Measurements from ENCODE around the gene MAP4K3. TPM values are rescaled to one million over a fixed set of nuclear protein-coding genes. Genes with fewer than 3 reads are reported as not detected.

MAP4K3 gene
- polyA plus RNA-seq, 1 experiment, result 45.5 TPM

DNA sequence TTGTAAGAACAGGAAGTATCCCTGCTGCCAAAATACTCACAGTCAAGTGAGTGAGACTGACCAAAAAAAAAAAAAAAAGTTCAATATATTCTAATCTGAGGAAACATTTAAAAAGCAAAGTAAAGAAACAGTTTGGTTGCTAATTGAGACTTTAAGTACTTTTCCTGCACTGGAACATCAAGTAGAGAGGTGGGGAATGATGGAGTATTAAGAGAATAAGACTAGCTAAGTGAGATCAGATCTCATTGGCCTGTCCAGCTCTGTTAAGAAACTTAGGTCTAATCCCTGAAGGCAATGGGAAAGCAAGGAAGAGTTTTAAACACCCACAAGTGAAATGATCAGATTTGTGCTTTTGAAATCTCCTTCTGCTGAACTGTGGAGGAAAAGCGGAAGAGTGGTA is 27.8 kb upstream of the MAP4K3 start:
- ChIA-PET POLR2A (no interaction called here), CTCF (interaction anchor here (1.0 kb wide), 1 partner anchor 12 kb away, joined by 5 read pairs; no protein-coding TSS in a partner anchor)
- Histone ChIP-seq H3K4me3 (ENCODE audit: low read depth, low read length) (no peak overlapping the region), H3K36me3 (ENCODE audit: control insufficient read depth, insufficient read depth, low read length) (no peaks in the 10 kb centered on the region), H3K27me3 (ENCODE audit: control insufficient read depth, insufficient read depth, low read length) (no peaks in the 10 kb centered on the region)
- no peak for DNase-seq (ENCODE audit: low read depth)
- TF ChIP-seq, protein P1, sequence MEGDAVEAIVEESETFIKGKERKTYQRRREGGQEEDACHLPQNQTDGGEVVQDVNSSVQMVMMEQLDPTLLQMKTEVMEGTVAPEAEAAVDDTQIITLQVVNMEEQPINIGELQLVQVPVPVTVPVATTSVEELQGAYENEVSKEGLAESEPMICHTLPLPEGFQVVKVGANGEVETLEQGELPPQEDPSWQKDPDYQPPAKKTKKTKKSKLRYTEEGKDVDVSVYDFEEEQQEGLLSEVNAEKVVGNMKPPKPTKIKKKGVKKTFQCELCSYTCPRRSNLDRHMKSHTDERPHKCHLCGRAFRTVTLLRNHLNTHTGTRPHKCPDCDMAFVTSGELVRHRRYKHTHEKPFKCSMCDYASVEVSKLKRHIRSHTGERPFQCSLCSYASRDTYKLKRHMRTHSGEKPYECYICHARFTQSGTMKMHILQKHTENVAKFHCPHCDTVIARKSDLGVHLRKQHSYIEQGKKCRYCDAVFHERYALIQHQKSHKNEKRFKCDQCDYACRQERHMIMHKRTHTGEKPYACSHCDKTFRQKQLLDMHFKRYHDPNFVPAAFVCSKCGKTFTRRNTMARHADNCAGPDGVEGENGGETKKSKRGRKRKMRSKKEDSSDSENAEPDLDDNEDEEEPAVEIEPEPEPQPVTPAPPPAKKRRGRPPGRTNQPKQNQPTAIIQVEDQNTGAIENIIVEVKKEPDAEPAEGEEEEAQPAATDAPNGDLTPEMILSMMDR (IDR thresholded peaks at IDR 0.05; ENCODE audit: insufficient read depth, low read depth, low read length), result no peak

DNA sequence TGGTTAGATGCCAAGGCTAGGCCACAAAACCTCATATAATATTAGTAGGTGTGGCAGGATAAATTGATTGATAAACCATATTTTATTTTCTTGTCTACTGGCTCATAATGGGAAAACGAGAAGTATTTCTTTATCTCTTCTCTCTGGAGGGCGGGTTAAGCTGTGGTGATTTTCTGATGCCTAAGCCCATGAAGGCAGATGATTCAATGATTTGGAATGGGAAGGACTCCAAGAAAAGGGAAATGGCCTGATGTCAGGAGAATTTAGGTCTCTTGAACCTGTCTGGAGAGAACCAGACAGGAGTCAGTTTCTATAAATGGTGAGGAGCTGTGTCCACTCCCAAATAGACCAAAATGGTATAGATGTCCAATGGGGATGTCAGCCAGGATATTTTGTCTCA is 18.7 kb upstream of the MAP4K3 start:
- DNase-seq (ENCODE audit: low read depth), result no peak
- ChIA-PET CTCF (no interaction called here), POLR2A (no interaction called here)
- Histone ChIP-seq H3K4me3 (ENCODE audit: low read depth, low read length) (no peak overlapping the region), H3K36me3 (ENCODE audit: control insufficient read depth, insufficient read depth, low read length) (no peaks in the 10 kb centered on the region), H3K27me3 (ENCODE audit: control insufficient read depth, insufficient read depth, low read length) (no peaks in the 10 kb centered on the region)
- TF ChIP-seq, protein P1 (IDR thresholded peaks at IDR 0.05; ENCODE audit: insufficient read depth, low read depth, low read length), result no peak

DNA sequence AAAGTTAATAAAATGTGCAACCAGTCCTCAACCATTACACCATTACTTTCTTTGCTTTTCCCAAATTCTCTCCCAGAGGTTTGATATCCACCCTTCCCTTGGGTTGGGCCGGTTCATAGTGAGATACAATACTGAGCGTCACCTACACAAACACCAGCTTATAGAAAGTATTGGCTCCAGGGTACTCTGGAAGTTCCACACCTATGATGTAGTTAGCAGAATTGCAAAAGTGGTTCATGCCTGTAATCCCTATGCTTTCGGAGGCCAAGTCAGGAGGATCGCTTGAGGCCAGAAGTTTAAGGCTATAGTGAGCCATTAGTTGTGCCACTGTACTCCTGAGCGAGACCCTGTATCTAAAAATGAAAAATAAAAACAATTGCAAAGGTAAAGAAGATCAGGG is 15.3 kb upstream of the MAP4K3 start:
- no peak for DNase-seq (ENCODE audit: low read depth)
- ChIA-PET CTCF (interaction anchor here (1.1 kb wide), 1 partner anchor 60 kb away, joined by 3 read pairs; no protein-coding TSS in a partner anchor), POLR2A (no interaction called here)
- TF ChIP-seq, protein P1 (IDR thresholded peaks at IDR 0.05; ENCODE audit: insufficient read depth, low read depth, low read length), result no peak
- no peaks in the 10 kb centered on the region for H3K27me3 ChIP-seq (ENCODE audit: control insufficient read depth, insufficient read depth, low read length)
- no peaks in the 10 kb centered on the region for H3K36me3 ChIP-seq (ENCODE audit: control insufficient read depth, insufficient read depth, low read length)
- no peak overlapping the region for H3K4me3 ChIP-seq (ENCODE audit: low read depth, low read length)

DNA sequence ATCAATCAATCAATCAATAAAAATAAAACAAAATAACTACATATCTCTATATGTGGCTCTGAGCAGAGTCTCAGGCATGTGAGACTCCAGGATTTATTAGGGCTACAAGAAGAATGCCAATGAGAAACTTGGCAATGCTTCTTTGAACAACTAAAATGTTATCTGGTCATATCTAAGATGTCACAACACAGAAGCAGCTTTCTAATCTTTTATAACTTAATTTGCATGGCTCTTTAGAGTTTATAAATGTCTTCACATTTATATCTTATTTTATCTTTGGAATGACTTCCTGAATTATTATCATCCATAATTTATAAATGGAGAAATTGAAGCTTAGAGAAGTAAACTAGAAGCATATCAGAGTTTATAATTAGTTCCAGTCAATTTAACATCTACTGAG is 14.9 kb upstream of the MAP4K3 start:
- Histone ChIP-seq H3K4me3 (ENCODE audit: low read depth, low read length) (no peak overlapping the region), H3K36me3 (ENCODE audit: control insufficient read depth, insufficient read depth, low read length) (no peaks in the 10 kb centered on the region), H3K27me3 (ENCODE audit: control insufficient read depth, insufficient read depth, low read length) (no peaks in the 10 kb centered on the region)
- CTCF ChIA-PET, result no interaction called here
- TF ChIP-seq, protein P1 (IDR thresholded peaks at IDR 0.05; ENCODE audit: insufficient read depth, low read depth, low read length), result no peak
- DNase-seq (ENCODE audit: low read depth), result no peak
- POLR2A ChIA-PET, result no interaction called here

DNA sequence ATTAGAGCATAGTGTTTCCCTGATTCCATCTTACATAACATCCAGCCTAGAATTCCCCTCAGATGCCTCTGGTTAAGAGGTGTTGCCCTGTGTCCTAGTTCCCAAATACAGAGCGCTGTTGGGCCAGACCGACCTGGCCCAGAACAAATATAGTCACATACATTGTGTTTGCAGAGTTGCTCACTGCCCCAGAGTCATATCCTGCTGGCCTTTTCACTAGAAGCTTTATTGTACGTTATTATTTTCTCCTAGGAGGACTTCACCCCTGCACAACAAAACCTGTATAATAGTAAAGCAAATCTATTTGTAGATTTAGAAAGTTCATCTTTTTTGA is 11.1 kb upstream of the MAP4K3 start:
- TF ChIP-seq, protein P1 (IDR thresholded peaks at IDR 0.05; ENCODE audit: insufficient read depth, low read depth, low read length), result no peak

More for the DNA sequence above, 11.1 kb upstream of the MAP4K3 start:
- CTCF ChIA-PET, result no interaction called here
- Histone ChIP-seq H3K36me3 (ENCODE audit: control insufficient read depth, insufficient read depth, low read length) (no peaks in the 10 kb centered on the region; the same call in 1 of the 2 replicates), H3K27me3 (ENCODE audit: control insufficient read depth, insufficient read depth, low read length) (no peaks in the 10 kb centered on the region), H3K4me3 (ENCODE audit: low read depth, low read length) (no peak overlapping the region)
- POLR2A ChIA-PET, result no interaction called here
- DNase-seq (ENCODE audit: low read depth), result no peak
